Measurements from ENCODE around the gene TRMU.

TRMU gene

GRCh38 chr22:46357711-46358520 lies 22.4 kb downstream of the TRMU start:
- no peak for DNase-seq

DNA sequence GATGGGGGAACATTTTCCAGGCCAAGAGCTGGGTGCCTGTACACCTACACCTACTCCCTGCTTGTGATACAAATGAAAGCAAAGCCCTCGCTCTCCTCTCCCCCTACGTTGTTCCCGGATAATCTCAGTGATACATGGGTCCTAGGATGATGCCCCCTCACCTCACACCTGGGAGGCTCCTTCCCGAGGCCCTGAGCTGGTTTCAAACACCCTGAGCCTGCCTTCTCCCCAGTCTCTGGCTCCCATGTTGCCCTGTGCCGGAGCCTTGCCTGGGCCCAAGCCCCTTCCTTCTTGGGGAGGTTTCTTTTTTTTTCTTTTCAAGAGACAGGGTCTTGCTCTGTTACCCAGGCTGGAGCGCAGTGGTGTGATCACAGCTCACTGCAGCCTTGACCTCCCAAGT lies 23.3 kb downstream of the TRMU start:
- no peak for DNase-seq

GRCh38 chr22:46359362-46359761 lies 23.8 kb downstream of the TRMU start:
- no peak for DNase-seq

DNA sequence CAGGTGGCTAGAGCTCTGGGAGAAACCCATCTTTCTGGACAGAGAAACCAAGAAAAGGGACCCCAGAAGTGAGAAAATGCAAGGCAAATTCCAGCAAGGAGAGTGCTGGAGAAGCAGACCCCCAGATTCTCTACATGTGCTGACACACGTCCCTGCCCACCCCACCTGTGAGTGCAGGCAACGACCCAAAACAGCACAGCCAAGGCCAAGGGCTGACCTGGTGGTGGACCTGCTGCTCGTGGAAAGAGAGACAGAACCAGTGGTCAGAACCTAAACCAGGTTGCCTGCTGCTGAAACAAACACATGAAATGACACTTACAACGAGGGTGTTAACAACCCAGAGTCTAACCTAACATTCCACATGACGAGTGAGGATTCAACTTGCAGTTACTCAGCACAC lies 24.6 kb downstream of the TRMU start:
- no peak for DNase-seq

- DNase-seq, result no peak
Measured at GRCh38 chr22:46360891-46361290, 25.4 kb downstream of the TRMU start.

DNA sequence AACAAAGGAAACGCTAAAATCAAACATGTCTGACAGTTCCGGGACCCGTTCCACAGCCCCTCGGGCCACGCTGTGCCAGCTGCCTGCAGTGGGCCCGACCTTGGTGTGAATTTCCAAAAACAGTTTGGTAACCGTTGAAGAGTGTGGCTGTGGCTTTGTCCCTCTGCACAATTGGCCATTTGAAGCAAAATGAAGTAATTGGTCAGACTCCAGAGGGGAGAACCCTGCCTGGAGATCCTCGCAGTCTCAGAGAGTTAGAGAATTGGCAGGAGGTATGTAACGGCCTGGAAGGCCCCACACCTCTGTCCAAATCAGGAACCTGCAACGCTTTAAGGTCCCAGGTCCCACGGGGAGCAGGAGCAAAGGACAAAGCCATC lies 26.3 kb downstream of the TRMU start:
- no peak for DNase-seq

GRCh38 chr22:46362203-46362933 lies 26.9 kb downstream of the TRMU start:
- no peak for DNase-seq

DNA sequence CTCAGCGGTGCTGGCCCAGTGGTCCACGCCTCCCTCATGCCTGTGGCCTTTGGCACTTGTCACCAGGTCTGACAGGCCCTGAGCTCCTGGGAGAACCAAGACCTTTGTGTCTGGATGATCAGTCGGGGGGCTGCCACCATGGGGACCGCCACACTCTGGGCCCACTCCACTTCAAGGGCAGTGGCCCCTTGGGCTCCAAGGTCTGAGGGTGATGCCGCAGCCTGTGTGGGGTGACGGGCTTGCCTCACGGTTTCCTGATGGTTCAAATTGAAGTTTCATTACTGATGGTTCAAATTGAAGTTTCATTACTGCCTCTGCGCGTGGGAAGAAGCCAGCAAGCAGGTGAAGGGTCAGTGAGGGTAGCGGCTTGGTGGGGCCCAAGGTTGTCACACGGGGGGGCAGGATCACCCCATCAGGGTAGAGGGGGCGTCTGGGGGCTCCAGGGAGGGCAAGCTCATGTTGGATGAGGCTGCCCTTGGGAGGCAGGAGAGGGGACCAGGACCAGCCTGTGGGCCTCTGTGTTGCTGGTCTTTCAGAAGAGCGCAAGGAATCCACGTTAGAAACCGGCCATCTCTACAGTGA lies 27.5 kb downstream of the TRMU start:
- no peak for DNase-seq

- DNase-seq, result no peak
Measured at GRCh38 chr22:46363611-46364321, 28.3 kb downstream of the TRMU start.

DNA sequence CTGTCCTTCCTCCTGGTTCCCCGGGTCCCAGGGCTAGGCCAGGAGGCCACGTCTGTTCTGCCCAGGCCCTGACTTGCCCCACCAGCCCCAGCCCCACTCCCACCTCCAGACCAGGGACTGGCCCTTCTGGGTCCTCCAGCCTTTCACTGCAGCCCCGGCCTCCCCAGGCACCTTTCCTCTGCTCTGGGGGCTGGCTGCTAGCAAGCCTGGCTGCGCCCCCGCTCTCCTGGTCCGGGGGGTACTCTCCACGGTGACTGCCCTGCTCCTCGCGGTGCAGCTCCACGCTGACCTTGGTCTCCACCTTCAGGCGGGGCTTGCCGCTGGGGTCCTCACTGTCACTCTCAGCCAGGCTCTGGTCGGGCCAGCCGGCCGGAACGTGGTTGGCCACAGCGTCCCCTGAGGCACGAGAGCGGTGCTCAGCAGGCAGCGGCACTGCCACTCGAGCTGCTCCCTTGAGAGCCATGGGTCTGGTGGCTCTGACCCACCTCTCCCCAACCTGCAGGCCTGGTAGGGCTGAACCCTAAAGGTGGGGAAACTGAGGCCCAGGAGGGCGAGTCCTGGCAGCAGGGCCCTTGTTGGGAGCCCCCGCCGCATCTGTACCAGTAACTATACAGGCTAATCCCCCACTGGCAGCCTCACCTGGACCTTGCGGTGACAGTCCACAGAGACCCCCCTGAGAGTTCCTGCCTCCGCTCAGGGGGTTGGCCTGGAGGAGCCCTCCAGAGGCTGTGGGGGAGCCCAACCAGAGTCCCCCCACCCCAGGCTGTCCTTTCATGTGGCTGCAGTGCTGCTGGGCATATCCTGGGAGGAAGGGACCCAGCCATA lies 29.0 kb downstream of the TRMU start:
- DNase-seq, result no peak

GRCh38 chr22:46365166-46365624 lies 29.7 kb downstream of the TRMU start:
- DNase-seq, result no peak

- no peak for DNase-seq
Measured at GRCh38 chr22:46366327-46366731, 30.8 kb downstream of the TRMU start.

DNA sequence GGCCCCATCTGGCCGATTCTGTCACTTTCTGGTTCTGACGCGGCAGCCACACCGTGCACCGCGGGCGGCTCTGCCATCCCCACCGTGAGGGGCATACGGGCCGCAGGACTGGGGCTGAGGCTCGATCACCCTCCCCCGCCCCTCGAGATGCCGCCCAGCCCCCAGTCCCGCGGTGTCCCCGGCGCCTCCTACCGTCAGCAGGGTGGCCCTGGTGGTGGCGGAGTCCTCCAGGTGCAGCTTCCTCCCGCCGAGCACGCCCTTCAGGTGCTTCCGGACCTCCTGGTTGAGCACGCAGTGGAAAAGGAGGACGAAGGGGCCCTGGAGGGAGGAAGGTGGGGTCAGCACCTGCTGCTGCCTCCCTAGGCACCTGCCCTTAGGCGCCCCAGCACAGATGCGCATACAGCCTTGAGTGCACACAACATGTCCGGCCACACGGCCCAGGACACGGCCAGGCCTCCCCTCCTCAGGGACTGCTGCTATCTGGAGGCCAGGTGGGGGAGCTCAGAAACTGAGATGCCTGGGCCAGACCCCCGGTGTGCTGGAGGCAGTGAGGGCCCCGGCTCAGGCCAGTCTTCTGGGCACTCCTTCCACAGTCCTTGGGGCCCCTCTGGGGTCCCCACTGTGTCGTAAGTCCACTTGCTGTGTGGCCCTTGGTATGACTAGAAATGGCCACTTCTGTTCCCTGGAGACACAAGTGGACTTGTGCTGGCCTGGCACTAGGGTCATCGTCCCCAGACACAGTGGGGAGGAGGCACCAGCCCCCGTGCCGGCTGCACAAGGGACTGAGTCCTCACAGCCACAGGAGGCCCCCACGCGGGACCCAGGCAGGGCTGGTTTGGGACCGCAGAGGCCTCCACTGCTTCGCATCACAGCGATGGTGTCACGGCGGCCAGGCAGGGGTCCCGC lies 31.5 kb downstream of the TRMU start:
- DNase-seq, result no peak

- DNase-seq, result no peak
Measured at GRCh38 chr22:46367707-46368191, 32.2 kb downstream of the TRMU start.

GRCh38 chr22:46368422-46368821 lies 32.9 kb downstream of the TRMU start:
- no peak for DNase-seq

DNA sequence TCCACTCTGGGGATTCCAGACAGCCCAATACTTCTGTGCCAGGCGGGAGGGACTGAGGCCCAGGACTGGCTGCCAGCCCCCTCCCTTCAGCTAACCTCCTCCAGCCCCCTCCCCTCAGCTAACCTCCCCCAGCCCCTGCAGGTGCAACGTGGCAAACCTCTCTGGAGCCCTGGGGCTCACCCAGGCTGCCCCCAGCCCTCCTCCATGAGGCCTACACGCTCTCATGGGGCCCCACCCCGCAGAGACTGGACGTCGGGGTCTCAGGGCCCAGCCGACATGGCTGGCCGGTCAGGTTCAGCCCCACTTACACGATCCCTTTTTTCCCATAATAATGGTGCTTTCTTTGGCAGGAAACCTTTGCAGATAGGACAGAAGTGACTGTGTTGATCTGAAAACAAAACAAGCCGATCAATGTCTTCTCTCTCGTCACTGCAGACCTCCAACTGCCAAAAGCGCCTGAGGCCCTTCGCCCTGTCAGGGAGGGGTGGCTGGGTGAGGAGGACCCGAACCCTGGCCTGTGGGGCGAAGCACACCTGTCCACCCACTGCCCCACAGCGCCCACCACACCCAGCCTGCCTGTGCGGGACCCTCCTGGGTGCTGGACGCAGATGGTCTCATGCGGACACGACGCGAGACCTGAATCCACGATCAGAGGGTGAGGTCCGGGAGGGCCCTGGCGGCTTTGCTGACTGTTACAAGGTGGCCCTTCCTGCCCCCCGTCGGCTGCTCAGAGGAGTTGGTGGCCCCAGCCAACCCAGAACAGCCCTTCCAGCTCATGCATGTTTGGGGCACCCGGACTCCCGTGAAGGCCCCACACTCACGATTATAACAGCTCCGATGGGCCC lies 33.6 kb downstream of the TRMU start:
- no peak for DNase-seq

- no peak for DNase-seq
Measured at GRCh38 chr22:46369716-46370583, 34.4 kb downstream of the TRMU start.

- DNase-seq, result no peak
Measured at GRCh38 chr22:46370584-46371291, 35.2 kb downstream of the TRMU start.

All from NCI-H1092 treated with DMSO at 0.1 percent for 48 hours (cell line).